ENCODE measurements around the gene TRMT10A. TPM values are rescaled to one million over a fixed set of nuclear protein-coding genes. Genes with fewer than 3 reads are reported as not detected.
A peak's percentile ranks its signal among the peaks of the same experiment; 100 is the strongest.
"Not testable (repeated sequence)": the region's sequence is repeated elsewhere in the genome, so short reads cannot be mapped to it uniquely, and the experiment has no call there.

The TRMT10A gene
- total RNA-seq, 2 donors from 2014 or later = 6.9 to 8.8 TPM

DNA sequence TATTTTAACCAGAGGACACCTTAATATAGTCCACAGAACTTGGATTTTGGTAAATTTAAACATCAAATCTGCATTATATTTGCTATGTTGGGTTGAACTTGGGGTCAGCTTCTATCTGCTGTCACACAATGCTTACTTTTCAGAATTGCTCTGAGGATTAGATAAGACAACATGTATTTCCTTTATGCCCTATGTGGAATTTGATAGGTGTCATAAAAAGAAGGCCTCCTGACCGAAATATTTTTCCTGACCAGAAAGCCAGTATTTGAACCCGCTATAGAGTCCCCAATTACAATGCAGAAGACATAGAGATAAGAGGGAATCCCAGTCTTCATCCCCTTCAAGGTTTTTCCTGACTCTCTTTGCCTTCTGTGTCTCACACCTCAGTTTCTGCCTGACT, 14.9 kb upstream of the TRMT10A start:
- Mint-ChIP-seq H3K4me1 (ENCODE audit: low read depth in 2 of 2) (no peaks in the 10 kb centered on the region), H3K9me3 (no peaks in the 10 kb centered on the region), H3K27me3 (peaks cover 23 to 39% of the 10 kb centered on the region in 2 donors), H3K27ac (no peak overlapping the region), H3K36me3 (no peaks in the 10 kb centered on the region), H3K4me3 (no peak overlapping the region)
- no peak for ATAC-seq
- DNase-seq (ENCODE audit: low spot score) = no peak

DNA sequence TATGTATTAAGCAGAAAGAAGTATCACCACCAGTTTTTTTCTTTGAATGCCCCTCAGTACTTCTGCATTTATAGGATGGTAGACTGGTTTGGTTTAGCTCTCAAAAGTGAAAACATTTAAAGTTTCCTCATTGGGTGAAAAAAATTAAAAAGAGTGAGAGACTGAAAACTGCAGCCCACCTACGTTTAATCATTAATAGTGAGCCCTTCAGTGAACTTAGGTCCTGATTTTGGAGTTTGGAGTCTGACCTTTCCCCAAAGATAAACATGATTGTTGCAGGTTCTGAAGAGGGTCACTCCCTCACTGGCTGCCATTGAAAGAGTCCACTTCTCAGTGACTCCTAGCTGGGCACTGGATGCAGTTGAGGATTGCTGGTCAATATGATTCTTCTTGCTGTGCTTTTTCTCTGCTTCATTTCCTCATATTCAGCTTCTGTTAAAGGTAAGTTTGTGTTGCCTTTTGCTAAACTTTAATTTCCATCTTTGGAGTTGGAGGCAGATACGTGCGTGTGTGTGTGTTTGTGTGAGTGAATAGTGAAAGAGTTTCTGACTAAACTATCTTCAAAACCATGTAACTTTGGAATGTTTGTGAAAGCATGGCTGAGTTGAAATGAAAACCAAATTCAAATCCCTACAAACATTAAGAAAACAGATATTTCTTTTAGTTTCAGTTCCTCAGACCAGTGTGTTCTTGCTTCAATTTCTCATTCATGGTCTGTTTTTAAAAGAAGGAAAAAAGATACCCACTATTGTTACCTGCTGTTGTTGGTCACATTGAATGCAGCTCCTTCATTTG, 10.9 kb upstream of the TRMT10A start, which contains the start of gene MTTP:
Gene MTTP, plus strand, starts transcription at position 295 of the 795 bp plus-strand sequence. Its CDS starts 86 bp downstream, at position 381.
- ATAC-seq = no peak
- peaks cover 29 to 53% of the 10 kb centered on the region in 2 donors for H3K27me3 Mint-ChIP-seq
- H3K27ac Mint-ChIP-seq = no peak within 1 kb of the TSS
- no peaks in the 10 kb centered on the region for H3K36me3 Mint-ChIP-seq
- DNase-seq (ENCODE audit: low spot score) = no peak
- no peak within 1 kb of the TSS for H3K4me3 Mint-ChIP-seq
- H3K4me1 Mint-ChIP-seq (ENCODE audit: low read depth in 2 of 2) = no peaks in the 10 kb centered on the region
- no peaks in the 10 kb centered on the region for H3K9me3 Mint-ChIP-seq

DNA sequence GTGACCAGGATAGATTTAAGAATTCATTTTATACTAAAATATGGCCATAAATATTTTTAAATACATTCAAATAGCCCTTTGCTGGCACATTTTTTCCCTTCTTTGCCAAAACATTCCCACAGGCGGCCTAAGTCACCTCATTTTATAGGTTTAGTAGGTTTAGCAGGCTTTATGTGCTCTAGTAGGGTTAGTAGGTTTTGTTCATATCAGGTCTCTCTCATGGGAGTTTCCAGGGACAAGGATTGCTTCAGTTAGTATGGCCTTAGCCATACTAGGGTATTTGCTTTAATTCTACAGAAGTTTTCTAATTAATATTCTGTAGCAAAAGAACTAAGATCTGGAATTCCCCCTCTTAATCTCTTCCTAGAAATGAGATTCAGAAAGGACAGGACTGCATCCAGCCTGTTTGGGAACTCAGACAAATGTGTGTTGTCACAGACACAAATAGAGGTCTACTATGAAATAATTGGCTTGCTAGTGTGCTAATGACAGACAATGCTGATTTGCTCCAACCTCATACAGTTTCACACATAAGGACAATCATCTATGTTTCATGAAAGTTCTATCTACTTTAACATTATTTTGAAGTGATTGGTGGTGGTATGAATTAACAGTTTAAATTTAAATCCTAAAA, 10.0 kb upstream of the TRMT10A start:
- no peaks in the 10 kb centered on the region for H3K4me1 Mint-ChIP-seq (ENCODE audit: low read depth in 2 of 2)

DNA sequence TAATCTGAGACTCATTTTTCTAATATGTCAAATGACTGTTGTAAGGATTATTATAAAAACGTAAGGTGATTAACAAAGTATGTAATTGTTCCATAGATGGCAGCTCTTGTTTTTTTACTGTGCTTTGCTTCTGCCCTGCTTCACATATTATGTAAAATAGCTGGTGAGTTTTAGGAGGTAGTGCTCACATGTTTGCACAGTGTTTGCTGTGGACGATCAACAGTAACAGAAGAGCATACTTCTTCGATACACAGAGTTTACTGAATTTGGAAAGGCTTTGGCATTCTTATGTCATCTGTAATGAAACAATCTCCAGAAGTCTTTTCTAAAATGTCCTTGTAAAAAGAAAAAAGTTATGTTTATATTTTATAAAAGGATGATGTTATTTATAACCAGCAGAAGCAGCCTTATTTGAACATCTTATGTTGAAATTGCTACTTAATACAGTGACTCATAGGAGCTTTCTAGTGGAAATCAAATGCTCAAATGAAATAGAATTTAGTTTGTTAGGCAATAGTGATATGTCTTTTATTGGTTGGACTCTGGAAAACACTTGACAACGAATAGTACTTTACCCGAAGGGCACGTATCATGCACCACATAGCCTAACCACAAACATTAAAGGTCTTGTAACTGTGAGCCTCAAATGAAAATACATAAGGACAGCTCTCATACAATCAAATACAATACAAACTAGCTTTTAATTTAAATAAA, 8.8 kb upstream of the TRMT10A start:
- ATAC-seq = no peak
- Mint-ChIP-seq H3K9me3 (no peaks in the 10 kb centered on the region), H3K27ac (no peak overlapping the region), H3K27me3 (peaks cover 37 to 60% of the 10 kb centered on the region in 2 donors), H3K4me1 (ENCODE audit: low read depth in 2 of 2) (no peaks in the 10 kb centered on the region), H3K4me3 (no peak overlapping the region), H3K36me3 (no peaks in the 10 kb centered on the region)
- no peak for DNase-seq (ENCODE audit: low spot score)

More for the DNA sequence above, 10.0 kb upstream of the TRMT10A start:
- Mint-ChIP-seq H3K4me3 (no peak overlapping the region), H3K9me3 (no peaks in the 10 kb centered on the region), H3K27ac (no peak overlapping the region), H3K36me3 (no peaks in the 10 kb centered on the region), H3K27me3 (peaks cover 29 to 55% of the 10 kb centered on the region in 2 donors)
- ATAC-seq (no peak), DNase-seq (ENCODE audit: low spot score) (no peak)

DNA sequence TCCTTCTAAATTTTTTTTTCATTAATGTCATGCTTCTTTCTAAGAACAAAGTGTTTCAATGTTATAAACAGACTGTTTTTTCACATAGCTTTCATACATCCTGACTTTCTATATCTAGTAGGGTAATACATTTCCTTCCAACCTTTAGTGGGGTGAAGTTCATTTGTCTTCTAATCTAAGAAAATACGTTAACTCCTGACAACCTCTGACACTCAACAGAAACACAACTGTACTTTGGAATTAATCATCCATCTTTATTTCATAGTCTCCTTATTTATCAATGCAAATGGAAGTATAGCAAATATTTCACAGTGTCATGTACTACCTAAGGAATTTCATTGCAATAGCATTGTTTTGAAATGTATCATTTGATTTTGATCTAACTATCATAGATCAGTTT, 8.0 kb upstream of the TRMT10A start:
- Mint-ChIP-seq H3K36me3 (no peaks in the 10 kb centered on the region), H3K27me3 (peaks cover 44 to 66% of the 10 kb centered on the region in 2 donors), H3K9me3 (no peaks in the 10 kb centered on the region), H3K27ac (no peak overlapping the region), H3K4me3 (no peak overlapping the region), H3K4me1 (ENCODE audit: low read depth in 2 of 2) (no peaks in the 10 kb centered on the region)
- no peak for DNase-seq (ENCODE audit: low spot score)
- no peak for ATAC-seq

DNA sequence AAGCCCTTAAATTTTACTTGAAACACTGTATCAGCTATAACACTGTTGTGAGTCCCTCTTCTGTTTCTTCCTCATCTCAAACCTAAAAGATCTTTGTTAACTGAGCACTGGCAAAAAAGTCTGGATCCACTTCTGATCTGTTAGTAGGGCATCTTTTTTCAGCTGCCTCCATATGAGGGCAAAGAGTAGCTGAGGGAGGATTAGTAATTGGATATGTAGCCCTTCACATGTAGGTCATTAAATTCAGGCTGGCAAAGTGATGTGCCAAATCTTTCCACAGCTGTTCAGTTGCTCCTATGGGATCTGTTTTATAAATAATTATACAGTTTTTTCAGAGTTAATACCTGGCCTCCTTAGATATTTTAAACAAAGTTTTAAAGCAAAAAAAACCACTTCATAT, 1.1 kb upstream of the TRMT10A start:
- Mint-ChIP-seq H3K4me1 (ENCODE audit: low read depth in 2 of 2) (peaks cover 3 to 5% of the 10 kb centered on the region in 2 donors), H3K27ac (peak overlapping the region in 1 of 2 donors; percentile 44), H3K36me3 (no peaks in the 10 kb centered on the region)

DNA sequence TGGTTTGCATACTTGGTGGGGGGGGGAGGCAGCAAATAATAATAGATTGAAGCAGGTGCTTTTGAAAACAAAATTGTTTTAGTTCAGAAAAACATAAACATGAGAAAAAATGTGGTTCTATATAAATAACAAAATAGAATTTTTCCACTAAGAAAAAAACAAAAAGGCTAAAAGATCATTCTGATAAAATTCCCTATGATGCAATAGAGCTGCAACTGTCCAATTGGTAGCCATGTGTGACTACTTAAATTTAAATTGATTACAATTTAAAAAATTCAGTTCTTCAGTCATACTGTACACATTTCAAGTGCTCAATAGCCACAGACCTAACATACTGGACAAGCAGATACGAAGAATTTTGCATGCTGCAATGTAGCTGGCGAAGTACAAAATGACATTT, 11.0 kb downstream of the TRMT10A start:
- no peak for DNase-seq (ENCODE audit: low spot score)
- Mint-ChIP-seq H3K27me3 (no peaks in the 10 kb centered on the region), H3K4me3 (no peak overlapping the region), H3K27ac (no peak overlapping the region), H3K36me3 (peaks cover 4% of the 10 kb centered on the region), H3K9me3 (no peaks in the 10 kb centered on the region), H3K4me1 (ENCODE audit: low read depth in 2 of 2) (no peaks in the 10 kb centered on the region)
- ATAC-seq = no peak

More for the DNA sequence above, 1.1 kb upstream of the TRMT10A start:
- DNase-seq (ENCODE audit: low spot score) = no peak
- Mint-ChIP-seq H3K9me3 (no peaks in the 10 kb centered on the region), H3K4me3 (peak overlapping the region; percentile 54), H3K27me3 (peaks cover 29 to 39% of the 10 kb centered on the region in 2 donors)
- no peak for ATAC-seq

DNA sequence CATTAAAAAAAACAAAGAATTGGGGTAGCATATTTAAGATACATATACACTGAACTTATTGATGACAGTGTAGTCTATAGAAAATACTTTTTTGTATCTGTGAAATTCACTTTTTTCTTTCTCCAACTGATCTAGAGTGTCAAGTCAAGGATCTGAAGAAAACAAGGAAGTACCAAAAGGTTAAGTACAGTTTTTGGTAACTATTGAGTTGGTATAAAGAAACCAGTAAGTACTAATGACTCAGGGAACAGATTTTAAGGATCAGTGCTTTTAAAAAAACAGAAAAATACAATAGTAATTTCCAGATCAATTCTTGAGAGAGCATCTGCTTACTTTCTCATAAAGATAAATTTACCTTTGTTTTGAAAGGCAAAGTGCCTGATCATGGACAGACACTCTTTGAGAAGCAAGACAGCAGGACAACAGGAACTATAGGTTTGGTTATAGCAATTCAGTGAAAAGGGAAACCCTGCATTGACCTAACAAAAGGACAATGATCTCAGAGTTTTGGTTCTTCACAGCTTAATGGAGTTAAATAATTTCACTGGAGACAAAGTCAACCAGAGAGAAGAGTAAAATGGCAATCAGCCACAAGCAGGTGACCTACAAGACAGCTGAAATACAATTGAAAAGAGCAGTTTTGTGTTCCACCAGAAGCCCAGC, 23.4 kb downstream of the TRMT10A start:
- H3K9me3 Mint-ChIP-seq = no peaks in the 10 kb centered on the region
- no peaks in the 10 kb centered on the region for H3K4me1 Mint-ChIP-seq (ENCODE audit: low read depth in 2 of 2)
- H3K36me3 Mint-ChIP-seq = peaks cover 4% of the 10 kb centered on the region
- H3K27ac Mint-ChIP-seq = no peak overlapping the region
- H3K27me3 Mint-ChIP-seq = peaks cover 6 to 19% of the 10 kb centered on the region in 2 donors
- no peak overlapping the region for H3K4me3 Mint-ChIP-seq
- DNase-seq (ENCODE audit: low spot score) (no peak), ATAC-seq (no peak)

DNA sequence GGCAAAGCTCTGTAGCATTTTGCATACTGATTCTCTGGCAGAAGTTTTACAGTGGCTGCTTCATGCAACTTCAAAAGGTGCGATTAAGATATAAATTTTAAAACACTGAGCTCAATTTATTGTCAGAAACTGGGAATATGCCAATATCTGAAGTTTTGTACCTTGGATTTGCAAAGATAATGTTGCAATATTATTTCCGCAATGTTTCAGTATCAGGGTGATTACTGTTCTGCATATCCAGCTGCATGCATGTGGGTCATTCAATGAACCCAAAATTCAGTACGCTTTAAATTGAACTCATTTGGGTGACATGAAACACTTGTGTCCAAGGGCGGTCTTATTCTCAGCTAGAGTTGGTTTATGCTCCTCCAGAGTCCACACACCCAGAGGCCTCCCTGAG, 26.2 kb downstream of the TRMT10A start:
- Mint-ChIP-seq H3K4me3 (no peak overlapping the region), H3K27ac (no peak overlapping the region), H3K9me3 (no peaks in the 10 kb centered on the region), H3K36me3 (no peaks in the 10 kb centered on the region), H3K4me1 (ENCODE audit: low read depth in 2 of 2) (no peaks in the 10 kb centered on the region), H3K27me3 (peaks cover 8 to 32% of the 10 kb centered on the region in 2 donors)
- DNase-seq (ENCODE audit: low spot score) (no peak), ATAC-seq (no peak)

DNA sequence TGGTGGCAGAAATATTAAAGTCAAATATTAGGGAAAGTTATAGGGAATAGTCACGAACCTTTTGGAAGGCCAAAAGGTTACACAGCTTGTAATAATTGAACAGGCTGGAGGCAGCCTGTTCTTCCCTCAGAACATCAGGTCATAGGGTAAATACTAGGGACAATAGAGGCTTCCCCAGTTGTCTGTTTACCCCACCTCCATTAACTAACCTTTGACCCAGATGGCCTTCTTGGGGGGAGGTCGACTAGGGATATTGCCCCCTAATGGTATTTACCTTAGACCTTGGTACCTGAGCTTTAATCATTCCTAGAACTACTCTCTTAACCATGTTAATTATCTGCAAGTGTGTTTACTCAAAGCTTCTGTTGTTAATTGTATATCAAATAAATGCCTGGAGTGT, 27.0 kb downstream of the TRMT10A start:
- Mint-ChIP-seq H3K9me3 (no peaks in the 10 kb centered on the region), H3K27ac (no peak overlapping the region), H3K4me3 (no peak overlapping the region), H3K27me3 (peaks cover 11 to 39% of the 10 kb centered on the region in 2 donors), H3K36me3 (no peaks in the 10 kb centered on the region), H3K4me1 (ENCODE audit: low read depth in 2 of 2) (no peaks in the 10 kb centered on the region)
- DNase-seq (ENCODE audit: low spot score) (no peak), ATAC-seq (no peak)

DNA sequence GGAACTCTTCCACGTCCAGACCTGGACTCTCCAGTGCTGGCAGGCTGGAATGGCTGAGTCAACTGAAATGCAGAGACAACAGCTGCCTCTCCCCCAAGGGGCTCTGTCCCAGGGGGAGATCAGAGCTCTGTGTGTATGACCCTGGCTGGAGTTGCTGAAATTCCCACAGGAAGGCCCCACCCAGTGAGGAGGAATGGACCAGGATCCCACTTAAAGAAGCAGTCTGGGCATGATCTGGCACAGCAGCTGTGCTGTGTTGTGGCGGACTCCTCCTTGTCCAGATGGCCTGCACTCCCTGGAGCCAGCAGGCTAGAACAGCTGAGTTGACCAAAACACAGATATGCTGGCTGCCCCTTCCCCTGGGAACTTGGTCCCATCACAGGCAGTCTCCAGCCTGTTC, 27.6 kb downstream of the TRMT10A start:
- H3K27ac Mint-ChIP-seq = no peak overlapping the region
- ATAC-seq (peak in 1 of 2 donors; percentile 13), DNase-seq (ENCODE audit: low spot score) (no peak)
- H3K27me3 Mint-ChIP-seq = peaks cover 11 to 35% of the 10 kb centered on the region in 2 donors
- H3K9me3 Mint-ChIP-seq = no peaks in the 10 kb centered on the region
- no peaks in the 10 kb centered on the region for H3K36me3 Mint-ChIP-seq
- no peak overlapping the region for H3K4me3 Mint-ChIP-seq
- no peaks in the 10 kb centered on the region for H3K4me1 Mint-ChIP-seq (ENCODE audit: low read depth in 2 of 2)

DNA sequence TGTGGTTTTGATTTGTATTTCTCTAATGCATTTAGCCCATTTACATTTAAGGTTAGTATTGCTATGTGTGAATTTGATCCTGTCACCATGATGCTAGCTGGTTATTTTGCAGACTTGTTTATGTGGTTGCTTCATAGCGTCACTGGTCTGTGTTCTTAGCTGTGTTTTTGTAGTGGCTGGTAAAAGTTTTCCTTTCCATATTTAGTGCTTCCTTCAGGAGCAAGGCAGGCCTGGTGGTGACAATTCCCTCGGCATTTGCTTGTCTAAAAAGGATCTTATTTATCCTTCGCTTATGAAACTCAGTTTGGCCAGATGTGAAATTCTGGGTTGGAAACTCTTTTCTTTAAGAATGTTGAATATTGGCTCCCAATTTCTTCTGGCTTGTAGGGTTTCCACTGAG, 29.1 kb downstream of the TRMT10A start:
- not testable (repeated sequence) for H3K4me3 Mint-ChIP-seq; H3K9me3 Mint-ChIP-seq; H3K36me3 Mint-ChIP-seq; H3K27ac Mint-ChIP-seq; DNase-seq (ENCODE audit: low spot score); H3K4me1 Mint-ChIP-seq (ENCODE audit: low read depth in 2 of 2); ATAC-seq
- H3K27me3 Mint-ChIP-seq = peaks cover 18 to 48% of the 10 kb centered on the region in 2 donors

DNA sequence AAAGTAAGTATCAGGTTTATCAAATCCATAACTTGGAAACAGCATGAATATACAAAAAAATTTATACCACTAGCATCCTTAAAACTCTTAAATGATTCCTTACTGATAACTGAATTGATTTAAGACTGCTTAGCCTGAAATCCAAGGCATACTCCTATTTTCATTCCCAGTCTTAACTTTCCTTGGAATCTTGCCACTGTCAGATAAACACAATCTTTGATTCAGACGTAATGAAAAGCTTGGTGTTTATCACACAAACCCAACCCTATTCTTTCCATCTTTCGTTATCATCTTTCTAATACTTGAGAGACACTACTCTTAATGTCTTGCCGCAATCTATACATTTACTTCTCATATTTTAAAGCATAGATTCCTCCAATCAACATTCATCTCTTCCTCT, 33.9 kb downstream of the TRMT10A start:
- Mint-ChIP-seq H3K4me3 (no peak overlapping the region), H3K27ac (no peak overlapping the region), H3K4me1 (ENCODE audit: low read depth in 2 of 2) (no peaks in the 10 kb centered on the region), H3K27me3 (peaks cover 23 to 56% of the 10 kb centered on the region in 2 donors), H3K36me3 (no peaks in the 10 kb centered on the region), H3K9me3 (no peaks in the 10 kb centered on the region)
- ATAC-seq = no peak
- DNase-seq (ENCODE audit: low spot score) = no peak
